NCI-H146 treated with DMSO at 0.1 percent for 48 hours (cell line): ENCODE results near the gene SH3D19.

Experiments
- DNase-seq: peaks from one replicate; lab custom pipeline; 2025; ENCODE audit not compliant: unreplicated experiment; lab: John Stamatoyannopoulos, UW

The SH3D19 gene

DNA sequence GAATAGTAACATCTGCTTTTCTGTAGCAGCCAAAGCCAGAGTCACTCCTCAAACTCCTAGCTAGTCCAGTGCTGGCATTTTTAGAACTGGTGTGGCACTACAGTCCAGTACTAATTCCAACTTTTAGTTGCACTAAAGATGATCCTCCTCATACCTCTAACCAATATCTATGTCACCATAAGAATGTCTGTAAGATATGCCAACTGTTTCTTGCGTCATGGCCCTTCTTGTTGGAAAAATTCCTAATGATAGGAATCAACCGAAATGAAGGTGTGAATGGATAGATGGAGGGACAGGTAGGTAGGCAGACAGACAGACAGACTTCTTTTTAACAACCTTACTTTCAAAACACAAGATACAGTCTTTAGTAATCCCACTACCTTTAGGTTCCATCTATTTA is 123.0 kb downstream of the SH3D19 start:
- DNase-seq, result no peak

DNA sequence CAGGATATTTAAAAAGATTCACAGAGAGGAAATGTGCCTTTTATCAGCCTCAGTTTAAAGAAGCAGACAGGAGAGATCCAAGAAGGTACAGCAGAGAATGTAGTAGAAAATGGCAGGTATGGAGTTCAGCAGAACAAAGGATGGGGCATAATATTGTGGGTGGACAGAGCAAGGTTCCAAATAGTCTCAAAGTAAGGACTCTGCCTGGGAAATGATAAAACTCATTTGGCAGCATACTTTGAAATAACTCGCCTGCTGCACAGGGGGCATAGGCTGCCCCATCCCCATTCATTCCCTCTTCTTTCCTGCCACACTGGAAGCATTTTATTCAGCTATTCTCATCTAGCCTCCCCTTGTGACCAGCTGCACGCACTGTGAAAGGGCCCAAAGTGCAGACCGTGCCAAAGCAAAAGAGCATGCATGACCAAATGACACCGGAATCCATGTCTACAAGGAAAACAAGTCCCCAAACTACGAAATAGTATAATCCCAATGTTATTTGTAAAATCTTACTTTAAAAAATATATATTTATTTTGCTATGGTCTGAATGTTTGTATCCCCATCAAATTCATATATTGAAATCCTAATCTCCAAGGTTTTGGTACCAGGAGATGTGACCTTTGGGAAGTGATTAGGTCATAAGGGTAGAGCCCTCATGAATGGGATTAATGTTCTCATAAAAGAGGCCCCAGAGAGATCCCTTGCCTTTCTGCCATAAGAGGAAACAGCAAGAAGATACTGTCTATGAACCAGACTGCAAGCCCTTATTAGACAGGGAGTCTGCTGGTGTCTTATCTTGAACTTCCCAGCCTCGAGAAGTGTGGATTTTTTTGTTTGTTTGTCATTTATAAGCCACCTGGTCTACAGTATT is 125.8 kb downstream of the SH3D19 start:
- no peak for DNase-seq

DNA sequence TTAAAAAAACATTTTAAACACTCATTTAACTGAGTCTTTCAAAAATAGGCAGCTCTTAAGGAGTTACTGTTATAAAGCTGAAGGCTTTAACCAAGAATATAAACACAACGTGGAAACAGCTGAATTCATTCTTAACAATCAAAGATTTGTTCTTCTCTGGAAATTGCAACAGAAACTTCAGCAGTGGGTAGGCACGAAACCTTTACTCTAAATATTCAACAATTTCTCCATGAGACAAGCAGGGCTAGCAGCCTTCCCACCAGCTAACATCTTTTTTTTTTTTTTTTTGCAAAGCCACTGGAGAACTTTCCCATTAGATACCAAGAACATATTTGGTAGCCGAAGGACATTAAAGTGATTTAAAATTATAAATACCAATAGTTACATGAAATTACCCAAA is 126.7 kb downstream of the SH3D19 start:
- DNase-seq, result no peak

DNA sequence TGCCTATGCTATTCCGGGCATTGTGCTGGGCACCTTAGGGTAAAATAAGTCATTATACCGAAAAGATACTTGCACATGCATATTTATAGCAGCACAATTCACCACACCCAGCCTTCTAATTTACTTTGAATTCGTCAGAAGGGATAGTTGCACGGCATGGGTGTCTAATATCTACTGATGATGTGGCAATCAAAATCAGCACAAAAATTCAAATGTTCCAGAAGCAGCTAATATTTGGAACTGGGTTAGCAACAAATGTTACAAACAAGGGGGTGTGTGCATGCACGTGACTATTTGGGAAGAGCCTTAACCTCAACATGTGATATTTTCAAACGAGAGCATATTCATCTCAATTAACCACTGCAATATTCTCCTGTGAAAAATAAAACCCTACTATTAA is 128.2 kb downstream of the SH3D19 start:
- no peak for DNase-seq

DNA sequence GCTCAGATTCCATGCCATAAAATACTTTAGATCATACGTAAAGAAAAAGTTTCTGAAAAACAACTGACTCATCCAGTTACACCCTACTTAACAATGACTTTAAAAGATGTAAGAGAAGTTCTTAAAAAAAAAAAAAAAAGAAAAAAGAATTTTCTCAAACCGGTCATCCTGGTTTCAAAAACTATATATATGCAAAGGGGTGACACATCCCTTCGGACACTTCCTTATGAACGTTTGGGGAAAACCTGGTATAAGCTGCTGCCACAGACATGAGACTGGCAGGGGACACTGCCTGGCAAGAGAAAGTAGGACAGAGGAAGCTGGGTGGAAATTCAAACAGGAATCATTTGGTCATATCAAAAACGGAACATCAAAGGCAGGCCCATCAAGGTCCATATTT is 129.6 kb downstream of the SH3D19 start:
- no peak for DNase-seq

DNA sequence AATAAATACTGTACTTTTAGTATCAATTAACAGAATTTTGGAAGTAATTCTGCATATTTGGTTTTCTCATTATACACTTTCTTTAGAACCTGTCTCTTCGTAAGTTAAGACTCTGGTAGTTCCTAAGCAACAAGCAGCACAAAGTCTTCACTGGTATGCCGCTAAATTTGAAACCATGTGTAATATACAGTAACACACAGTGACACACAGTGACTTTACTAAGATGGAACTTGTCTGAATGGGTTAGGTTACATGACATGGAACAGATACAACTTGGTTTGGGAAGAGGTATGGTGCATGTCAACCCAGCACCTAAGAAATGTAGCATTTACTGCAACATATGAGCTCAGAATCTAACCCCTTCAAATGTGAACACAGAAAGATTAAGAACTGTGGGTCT is 132.0 kb downstream of the SH3D19 start:
- no peak for DNase-seq

GRCh38 chr4:151192556-151193235 is 132.7 kb downstream of the SH3D19 start:
- no peak for DNase-seq

DNA sequence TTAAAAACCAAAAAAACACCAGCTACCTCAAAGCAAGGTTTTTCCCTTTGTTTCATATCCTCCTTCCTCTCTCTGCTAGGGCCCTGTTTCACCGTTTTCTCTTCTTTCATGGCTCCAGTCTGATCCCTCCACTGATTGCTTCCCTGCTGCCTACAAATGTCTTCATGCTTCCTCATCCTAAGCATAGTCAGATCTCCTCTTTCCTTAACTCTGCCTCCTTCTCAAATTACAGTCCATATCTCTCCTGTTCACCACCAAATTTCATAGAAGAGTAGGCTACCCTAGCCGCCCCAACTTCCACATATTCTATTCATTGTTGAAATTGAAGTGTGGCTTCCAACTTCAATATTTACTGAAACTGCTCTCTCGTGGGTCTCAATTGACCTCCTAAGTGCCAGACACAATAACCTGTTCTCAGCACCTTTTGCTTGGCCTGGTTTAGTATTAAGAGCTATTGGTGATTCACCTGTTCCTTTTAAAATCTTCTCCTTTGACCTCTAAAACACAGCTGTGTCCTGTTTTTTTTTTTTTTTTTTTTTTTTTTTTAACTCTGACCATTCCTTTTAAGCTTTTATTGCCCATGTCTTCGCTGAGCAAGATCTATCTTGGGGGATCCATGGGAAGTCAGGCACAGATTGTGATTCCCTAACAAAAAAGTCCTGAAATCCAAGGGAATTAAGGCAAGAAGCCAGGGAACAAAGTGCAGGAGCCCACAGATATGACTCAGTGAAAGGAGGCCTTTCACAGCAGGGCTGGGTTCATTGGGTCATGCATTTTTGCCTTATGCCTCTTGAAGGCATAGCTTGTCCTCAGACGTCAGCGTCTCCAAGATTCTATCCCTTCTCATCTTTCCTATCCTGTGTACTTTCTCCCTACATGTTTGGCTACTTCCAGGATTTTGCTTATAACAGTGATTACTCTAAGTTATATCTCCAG is 140.6 kb downstream of the SH3D19 start:
- DNase-seq, result no peak

DNA sequence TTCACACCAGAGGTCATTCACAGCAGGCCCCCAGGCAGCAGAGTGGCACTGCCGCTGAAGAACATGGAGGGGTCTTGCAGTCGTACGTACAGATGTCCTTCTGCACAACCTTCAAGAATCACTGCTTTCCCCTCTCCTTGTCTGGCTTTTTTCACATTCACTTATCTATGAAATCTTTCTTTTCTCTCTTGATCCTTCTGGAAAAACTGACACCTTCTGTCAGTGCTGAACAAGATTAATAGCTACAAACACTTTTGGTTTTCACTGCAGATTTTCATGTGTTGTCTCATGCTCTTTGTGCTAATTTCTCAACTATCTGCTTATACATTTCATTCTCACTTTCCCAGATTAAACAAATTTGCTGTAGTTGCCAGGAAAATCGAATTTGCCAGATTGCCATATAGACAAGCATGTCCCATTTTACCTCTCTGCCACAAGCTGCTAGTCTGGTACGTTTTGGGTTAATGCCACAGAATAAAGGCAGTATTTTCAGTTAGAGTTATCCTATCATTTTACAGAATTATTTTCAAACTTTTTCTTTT is 142.9 kb downstream of the SH3D19 start:
- no peak for DNase-seq

GRCh38 chr4:151176685-151177084 is 148.7 kb downstream of the SH3D19 start:
- no peak for DNase-seq

DNA sequence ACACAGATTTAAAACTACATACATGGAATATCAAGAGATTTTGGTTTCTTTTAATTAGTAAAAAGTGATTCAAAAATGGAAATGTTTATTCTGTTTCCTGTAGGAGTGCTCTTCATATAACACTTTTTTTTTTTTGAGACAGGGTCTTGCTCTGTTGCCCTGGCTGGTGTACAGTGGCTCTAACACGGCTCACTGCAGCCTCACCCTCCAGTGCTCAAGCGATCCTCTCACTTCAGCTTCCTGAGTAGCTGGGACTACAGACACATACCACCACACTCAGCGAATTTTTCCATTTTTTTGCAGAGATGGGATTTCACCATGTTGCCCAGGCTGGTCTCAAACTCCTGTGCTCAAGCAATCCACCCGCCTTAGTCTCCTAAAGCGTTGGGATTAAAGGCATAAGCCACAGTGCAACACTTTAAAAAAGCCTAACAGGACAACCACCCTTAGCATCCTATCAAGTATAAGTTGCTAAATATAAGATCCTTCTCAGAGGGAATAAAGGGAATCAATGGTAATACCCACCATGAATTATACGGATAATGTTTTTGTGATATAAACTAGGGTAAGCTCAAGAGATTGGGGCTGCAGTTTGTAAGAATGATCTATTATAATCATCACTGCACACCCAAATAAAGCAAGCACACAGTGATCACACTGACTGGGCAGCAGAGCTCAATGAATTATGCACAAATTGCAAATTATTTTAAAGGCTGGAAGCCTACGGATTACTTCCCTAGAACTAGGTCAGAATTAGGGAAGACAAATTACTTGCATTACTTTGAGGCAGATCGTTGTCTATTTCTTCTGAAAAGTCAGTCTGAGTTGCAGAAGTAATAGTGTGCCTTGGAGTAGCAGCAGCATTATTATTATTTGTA is 149.4 kb downstream of the SH3D19 start:
- DNase-seq, result no peak

DNA sequence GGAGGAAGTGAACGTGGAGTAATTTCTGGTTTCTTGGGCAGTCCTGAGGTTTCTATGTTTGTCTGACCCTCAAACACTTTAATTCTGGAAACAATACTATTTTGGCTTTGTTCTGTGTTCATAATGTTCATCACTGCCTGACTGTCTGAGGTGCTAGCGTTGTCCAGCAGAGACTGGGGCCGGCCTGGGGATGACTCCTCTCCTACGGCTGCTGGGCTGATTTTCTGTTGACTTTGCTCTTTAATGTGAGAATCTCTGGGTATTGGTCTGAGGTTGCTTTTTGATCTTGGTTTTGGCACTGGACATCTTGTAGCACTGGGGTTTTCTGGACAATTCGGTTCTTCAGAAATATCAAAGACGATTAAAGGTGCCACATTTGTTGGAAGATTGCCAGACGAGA is 150.2 kb downstream of the SH3D19 start:
- no peak for DNase-seq

DNA sequence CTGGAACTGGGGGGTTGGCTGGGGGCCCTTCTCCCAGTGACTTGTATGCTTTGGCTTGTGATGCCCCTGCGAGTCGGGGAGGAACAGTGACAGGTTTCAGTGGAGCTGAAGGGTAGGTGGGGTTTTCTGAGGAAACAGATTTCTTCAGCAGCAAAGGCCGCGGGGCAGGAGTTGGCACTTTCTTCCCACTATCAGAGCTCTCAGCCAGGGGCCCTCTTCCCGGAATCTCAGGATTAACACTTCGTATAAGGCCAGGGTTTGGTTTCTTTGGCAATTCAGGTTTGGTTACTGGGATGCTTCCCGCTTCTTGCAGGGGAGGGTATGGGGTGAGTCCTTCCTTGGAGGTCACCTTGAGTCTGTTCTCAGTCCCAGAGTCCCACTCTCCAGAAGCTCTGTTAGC is 150.6 kb downstream of the SH3D19 start:
- DNase-seq, result no peak

DNA sequence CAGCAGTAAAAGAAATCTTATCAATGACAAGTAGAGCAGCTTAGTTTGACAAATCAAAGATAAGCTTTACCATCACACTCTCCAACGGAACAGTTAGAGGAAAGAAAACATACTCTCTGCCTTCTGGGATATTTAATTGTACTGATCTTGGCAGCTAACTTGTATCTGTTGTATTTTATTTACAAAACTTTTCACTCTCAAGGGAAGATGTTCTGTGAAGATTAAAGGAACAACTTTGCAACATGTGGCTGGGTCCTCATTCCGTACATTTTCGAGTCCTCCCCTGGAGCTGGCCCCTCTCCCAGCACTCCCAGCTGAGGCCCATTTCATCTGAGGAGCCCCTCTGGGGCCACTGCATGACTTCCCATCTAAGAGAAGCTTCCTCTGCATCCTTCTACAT is 151.5 kb downstream of the SH3D19 start:
- DNase-seq, result no peak

DNA sequence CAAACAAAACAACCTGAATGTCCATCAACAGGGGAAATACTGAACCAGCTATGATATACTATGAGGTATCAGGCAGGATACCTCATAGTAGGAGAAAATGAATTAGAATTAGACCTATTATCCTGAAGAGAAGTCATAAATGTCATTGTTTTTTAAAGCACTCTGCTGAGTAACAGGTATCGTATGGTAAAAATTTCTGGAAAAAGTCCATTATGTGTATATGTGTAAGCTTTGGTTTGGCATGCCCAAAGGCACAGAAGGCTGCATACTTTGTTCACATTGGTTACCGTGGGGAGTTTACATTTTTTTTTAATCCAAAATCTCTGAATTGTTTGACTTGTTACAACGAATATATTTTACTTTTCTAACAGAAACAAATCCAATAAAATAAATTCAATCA is 155.5 kb downstream of the SH3D19 start:
- DNase-seq, result no peak

DNA sequence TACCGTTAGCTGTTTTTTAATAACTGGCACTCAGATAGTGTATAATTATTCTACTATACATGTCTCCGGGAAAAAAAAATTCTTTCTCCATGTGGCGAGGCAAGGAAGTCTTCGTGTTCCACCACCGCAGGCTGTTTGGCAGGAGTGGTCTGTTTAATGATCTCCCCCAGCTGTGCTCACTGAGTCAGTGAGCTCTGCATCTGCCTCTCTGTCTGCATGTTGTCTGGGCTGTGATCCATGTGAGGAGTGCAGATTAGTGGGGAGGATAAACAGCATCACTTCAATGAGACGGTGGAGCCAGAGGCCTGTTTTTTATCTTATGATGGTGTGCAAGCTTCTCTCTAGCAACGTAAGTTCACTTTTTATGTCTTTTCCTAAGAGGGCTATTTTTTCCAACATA is 156.2 kb downstream of the SH3D19 start:
- DNase-seq, result no peak

DNA sequence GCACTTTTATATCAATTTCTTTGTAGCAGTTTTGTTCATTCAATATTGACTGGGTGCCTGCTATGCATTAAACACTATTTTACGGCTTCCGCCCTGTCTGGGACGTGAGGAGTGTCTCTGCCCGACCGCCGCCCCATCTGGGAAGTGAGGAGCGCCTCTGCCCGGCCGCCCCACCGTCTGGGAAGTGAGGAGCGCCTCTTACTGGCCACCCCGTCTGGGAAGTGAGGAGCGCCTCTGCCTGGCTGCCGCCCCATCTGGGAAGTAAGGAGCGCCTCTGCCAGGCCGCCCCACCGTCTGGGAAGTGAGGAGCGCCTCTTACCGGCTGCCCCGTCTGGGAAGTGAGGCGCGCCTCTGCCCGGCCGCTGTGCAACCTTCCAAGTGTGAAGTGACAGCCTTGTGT is 157.8 kb downstream of the SH3D19 start:
- DNase-seq, result no peak

GRCh38 chr4:151166636-151167035 is 158.8 kb downstream of the SH3D19 start:
- DNase-seq, result no peak

DNA sequence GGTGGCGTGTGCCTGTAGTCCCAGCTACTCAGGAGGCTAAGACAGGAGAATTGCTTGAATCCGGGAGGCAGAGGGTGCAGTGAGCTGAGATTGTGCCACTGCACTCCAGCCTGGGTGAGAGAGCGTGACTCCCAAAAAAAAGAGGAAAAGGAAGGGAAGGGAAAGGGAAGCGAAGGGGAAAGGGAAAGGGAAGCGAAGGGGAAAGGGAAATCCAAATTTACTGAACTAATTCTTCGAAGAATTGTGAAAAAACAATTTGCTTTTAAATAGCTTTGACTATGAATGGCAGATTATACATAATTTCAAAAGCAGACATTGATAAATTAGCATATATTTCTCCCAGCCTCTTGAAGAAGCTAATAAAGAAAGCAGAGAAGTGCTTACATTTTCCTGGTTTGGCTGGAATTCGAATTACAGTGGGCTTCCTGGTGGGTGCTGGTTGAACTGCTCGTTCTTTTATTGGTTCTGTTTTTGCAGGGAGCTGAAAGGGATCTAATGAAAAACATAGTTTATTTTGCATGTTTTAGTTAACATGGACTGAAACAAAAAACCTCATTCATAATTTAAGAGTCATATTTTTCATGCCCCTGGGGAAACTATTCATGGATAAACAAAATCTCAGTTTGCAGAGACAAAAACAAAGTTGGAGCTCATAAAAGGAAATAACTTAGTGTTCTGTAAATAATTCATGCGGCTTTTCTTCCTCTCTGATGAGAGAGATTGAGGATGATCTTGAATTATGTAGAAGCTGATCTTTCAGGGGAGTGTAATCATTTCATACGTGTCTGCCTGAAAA is 160.0 kb downstream of the SH3D19 start:
- no peak for DNase-seq
